SU-DHL-6 (cell line): ENCODE results near the gene CD52.
"Not testable (repeated sequence)": the region's sequence is repeated elsewhere in the genome, so short reads cannot be mapped to it uniquely, and the experiment has no call there.

Experiments used
- EZH2phosphoT487 ChIP-seq: fragments of 200-600 bp; sonication (generic), shearing (Covaris generic); conservative IDR thresholded peaks from 2 replicates; pipeline ENCODE4 v1.6.1; 2018; ENCODE audit warnings: mild to moderate bottlenecking, antibody characterized with exemption, low read length, moderate library complexity, mixed read lengths
- TF ChIP-seq, protein P1 (sequence below): fragments of 200-600 bp; sonication (generic); IDR thresholded peaks from one replicate; pipeline ENCODE4 v1.5.1; 2017; ENCODE audit warnings: antibody characterized with exemption, mild to moderate bottlenecking, low read length, moderate library complexity; ENCODE audit not compliant: insufficient read depth, poor library complexity, severe bottlenecking

GRCh38 chr1:26333312-26333711 is 15.6 kb downstream of the CD52 start:
- TF ChIP-seq, protein P1, sequence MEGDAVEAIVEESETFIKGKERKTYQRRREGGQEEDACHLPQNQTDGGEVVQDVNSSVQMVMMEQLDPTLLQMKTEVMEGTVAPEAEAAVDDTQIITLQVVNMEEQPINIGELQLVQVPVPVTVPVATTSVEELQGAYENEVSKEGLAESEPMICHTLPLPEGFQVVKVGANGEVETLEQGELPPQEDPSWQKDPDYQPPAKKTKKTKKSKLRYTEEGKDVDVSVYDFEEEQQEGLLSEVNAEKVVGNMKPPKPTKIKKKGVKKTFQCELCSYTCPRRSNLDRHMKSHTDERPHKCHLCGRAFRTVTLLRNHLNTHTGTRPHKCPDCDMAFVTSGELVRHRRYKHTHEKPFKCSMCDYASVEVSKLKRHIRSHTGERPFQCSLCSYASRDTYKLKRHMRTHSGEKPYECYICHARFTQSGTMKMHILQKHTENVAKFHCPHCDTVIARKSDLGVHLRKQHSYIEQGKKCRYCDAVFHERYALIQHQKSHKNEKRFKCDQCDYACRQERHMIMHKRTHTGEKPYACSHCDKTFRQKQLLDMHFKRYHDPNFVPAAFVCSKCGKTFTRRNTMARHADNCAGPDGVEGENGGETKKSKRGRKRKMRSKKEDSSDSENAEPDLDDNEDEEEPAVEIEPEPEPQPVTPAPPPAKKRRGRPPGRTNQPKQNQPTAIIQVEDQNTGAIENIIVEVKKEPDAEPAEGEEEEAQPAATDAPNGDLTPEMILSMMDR: not testable (repeated sequence)
- not testable (repeated sequence) for TF ChIP-seq EZH2phosphoT487
